GM19099 (cell line): ENCODE measurements around the gene SLC24A4.

ENCODE experiments used
- POLR2A ChIP-seq: IDR thresholded peaks from 3 replicates; pipeline ENCODE4 v1.6.1; 2011; ENCODE audit warnings: low read depth; ENCODE audit not compliant: insufficient read length; ENCODE audit errors: extremely low read depth

The SLC24A4 gene

DNA sequence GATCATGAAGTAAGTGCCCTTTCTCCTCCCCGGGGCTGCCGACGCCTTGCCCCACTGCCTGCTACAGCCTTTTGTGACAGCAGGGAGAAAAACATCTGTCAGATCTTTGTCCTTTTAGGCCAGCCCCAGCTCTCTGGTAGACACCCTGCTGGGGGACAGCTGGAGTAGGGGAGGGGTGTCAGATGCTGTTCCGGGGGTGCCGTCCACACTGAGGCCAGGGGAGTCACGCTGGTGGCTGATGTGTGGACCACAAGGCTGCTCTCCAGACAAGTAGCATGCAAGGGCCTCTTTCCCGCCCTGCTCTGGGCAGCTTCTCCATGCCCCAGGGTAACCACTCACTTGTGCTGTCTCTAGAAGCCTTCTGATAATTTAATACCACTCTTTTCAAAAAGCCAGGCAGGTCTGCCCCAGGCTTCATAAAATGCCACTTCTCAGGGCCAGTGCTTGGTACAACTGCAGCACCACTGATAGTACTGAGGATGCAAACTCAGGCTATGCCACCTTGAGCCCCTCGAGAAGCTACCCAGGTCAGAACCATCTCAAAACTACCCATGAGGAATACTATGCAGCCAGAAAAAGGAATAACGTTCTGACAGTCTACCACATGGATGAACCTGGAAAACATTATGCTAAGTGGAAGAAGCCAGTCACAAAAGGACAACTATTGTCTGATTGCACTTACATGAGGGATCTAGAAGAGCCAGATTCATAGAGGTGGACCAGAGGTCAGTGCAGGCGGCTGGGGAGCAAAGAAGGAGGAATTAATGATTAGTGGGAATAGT, 124.6 kb downstream of the SLC24A4 start:
- no peak for TF ChIP-seq POLR2A

DNA sequence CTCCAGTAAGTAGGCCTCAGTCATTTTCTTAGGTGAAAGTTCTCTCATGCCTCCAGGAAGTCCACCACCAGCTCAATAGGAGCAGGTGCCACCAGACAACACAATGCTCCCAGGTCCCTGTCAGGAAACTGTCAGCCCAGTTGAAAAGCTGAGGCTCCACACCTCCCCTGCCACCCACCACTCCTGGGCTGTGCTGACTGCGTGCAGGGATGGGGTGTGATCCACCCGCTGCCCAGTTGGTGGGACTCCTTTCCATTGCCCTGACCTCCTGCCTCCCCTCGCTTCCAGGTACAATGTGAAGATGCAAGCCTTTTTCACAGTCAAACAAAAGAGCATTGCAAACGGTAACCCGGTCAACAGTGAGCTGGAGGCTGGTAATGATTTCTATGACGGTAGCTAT, 125.8 kb downstream of the SLC24A4 start:
- TF ChIP-seq POLR2A = no peak

DNA sequence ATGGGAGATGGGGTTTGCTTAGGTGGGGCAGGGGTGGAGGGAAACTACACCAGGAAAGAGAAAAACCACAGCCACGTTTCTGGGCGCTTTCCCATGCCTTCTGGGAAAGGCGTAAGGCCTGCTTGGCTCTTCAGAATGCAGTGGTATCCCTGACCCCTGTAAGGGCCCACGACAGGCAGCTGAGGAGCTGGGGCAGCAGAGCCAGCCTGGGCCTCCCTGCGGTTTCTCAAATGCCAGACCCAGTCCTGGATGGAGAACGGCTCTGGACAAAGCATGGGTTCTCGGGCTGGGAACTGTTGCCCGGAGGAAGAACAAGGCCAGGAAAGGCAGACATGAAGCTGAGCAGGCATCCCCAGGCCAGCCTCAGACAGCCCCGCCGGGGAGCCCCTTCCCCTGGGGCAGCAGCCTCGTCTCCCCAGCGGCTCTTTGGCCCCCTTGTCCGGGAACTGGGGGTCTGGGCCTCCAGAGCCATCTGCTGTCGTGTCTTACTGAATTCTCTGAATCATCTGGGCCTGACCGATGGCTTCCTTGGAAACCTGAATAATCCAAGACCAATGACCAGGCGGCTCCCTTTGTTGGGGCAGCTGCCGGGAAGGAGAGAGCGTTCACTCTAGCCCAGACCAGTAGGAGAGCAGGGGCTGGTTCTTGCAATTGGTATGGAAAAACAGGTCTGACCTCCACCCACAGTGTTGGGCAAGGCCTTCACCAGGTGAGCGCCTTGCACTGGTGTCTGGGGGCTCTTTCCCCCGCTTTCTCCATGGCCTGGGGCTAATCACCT, 126.6 kb downstream of the SLC24A4 start:
- no peak for TF ChIP-seq POLR2A

DNA sequence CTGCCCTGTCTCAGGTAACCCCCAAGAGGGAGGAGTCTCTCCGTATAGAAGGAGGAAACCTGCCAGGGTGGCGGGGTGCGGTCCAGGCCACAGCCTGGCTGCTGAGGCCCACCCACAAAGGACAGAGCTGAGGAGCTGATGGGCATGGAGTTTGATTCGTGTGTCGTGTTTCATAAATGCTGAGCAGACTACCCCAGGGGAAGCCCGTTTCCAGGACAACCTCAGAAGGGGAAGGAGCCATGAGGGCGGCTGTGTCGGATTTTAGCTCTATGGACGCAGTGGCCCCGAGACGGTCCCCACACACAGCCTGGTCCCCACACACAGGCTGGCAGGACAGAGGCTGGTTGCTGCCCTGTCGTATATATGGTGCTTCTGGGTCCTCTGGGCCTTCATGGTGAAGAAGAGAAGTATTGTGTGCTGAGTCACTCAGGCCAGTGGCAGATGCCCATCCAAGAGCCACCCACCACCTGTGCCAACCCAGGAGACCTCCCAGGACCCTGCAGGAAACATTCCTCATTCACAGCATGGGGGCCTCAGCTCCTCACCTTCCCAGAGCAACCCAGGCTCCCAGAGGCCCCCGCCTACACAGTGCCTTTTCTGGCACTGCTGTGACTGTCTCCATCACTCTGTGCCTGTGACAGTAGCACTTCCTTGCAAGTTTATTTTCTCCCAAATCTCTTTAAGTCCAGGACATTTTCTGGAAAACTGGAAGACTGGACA, 127.5 kb downstream of the SLC24A4 start:
- no peak for TF ChIP-seq POLR2A

DNA sequence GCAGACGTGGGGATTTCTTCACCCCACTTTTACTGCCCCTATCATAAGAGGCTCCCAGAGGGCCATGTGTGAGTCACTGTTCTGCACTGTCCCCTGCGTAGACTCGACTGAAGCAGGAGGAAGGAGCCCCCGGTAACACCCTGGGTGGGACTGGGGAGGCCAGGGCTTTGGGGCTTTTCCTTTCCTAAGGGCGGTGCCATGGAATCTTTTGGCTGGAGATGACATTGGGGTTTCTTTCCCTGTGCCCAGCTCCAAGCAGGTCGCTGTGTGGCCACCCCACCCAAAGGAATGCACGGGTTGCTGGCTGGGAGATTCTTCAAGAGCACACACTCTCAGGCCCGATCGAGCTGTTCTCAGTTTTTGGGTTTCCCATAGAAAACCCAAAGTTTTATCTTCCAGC, 128.3 kb downstream of the SLC24A4 start:
- no peak for TF ChIP-seq POLR2A

DNA sequence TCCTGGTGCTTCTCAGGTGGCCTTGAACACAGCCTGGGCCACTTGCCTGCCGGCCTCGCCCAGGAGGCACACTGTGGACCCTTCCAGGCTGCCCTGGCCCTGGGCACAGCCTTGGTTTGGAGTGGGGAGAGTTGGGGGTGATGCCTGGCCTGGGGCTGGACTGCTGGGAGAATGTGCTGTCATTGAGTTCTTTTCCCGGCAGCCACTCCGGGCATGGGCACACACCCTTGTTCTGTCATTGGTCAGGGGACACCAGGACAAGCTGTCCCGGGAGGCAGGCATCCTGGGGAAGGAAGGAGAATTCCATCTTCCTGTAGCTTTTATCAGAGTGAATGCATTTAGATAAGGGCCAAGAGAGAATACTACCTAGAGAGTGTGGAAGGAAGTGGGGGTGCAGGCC, 128.8 kb downstream of the SLC24A4 start:
- no peak for TF ChIP-seq POLR2A

DNA sequence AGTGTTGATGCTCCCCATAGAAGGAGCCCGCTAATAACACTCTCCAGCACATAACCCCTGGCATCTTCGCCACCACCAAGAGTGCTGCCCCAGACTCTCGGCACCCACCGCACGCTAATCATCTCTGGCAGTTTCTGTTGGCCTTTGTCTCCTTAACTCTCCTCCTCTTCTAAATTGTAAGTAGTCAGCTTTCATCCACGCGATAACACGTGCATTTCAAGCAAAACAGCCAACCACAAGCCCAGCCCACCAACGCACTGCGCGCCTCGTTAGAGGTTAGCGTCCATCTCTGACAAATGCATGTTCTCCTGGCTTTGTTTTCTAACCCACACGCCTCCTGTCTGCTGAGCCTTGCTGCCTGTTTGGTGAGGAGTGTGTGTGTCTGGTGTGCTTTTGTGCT, 129.5 kb downstream of the SLC24A4 start:
- TF ChIP-seq POLR2A = no peak

DNA sequence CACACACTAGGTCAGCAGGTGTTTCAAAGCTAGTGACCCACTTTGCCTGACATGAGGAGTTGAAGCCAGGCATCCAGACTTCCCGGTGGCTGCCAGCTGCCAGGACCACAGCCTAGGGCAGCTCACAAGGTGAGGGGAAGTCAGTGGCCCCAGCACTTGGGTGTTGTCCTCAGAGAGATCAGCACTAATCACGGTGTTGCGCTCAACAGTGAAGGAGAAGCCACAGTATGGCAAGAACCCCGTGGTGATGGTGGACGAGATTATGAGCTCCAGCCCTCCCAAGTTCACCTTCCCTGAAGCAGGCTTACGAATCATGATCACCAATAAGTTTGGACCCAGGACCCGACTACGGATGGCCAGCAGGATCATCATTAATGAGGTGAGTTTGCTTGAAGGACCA, 130.7 kb downstream of the SLC24A4 start:
- TF ChIP-seq POLR2A = no peak

DNA sequence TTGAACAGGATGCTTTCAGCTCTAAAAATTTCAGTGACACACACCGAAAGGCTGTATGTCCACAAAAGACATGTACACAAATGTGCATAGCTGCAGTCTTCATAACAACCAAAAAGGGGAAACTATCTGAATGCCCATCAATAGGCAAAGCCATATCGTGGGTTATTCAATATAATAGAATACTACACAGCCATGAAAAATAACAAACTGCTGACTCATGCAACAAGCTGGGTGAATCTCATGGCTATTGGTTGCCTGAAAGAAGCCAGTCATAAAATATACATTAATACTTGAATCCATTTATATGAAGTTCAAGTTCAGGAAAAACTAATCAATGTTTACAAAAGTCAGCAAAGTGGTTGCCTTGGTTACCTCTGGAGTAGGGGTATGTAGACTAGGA, 132.3 kb downstream of the SLC24A4 start:
- TF ChIP-seq POLR2A = no peak

DNA sequence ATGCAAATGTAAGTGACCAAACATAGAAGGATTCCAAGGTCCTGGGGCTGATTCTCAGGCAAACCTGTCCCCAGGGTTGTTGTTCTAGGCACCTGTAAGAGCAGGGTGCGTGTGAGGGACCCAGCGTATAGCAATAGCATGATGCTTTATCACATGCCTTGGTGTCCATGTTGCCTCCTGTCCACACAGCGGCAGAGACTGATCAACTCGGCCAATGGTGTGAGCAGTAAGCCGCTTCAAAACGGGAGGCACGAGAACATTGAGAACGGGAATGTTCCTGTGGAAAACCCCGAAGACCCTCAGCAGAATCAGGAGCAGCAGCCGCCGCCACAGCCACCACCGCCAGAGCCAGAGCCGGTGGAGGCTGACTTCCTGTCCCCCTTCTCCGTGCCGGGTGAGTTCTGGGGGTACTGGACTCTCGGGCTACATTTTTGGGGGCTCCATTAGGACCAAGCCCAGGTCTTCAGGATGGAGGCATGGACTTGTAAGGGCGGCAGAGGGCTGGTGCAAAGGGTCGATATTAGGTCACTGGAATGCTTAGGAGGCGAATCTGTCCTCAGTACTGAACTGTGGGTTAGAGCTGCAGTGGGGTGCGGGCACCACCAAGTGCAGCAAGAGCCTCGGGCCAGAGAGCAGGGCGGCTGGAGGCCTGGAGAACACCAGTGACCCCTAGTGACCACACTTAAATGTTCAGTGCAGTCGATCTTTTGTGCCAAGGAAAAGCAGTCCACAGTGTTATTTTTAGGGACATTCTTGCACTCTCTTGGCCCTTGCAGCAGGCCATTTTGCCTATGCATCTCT, 133.4 kb downstream of the SLC24A4 start:
- TF ChIP-seq POLR2A = no peak

DNA sequence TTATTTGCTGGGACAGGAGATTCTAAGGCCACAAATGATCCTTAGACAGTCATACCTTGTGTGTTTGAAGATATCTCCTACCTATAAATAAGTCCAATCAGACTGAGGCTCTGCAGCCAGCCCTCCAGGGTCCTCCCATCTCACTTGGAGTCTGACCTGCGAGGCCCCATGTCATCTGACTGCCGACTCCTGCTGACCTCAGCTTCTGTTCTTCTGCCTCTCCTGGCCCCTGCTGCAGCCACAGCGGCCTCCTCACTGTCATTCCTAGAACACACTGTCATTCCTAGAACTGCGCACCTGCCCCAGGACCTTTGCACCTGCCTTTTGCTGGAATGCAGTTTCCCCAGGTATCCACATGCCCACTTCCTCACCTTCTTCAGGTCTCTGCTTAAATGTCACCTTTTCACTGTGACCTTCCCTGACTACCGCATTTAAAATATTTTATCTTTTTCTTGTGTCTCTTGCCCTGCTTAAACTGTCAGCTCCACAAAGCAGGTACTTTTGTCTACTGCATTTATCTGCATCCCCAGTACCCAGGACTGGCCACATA, 134.1 kb downstream of the SLC24A4 start:
- TF ChIP-seq POLR2A = no peak

DNA sequence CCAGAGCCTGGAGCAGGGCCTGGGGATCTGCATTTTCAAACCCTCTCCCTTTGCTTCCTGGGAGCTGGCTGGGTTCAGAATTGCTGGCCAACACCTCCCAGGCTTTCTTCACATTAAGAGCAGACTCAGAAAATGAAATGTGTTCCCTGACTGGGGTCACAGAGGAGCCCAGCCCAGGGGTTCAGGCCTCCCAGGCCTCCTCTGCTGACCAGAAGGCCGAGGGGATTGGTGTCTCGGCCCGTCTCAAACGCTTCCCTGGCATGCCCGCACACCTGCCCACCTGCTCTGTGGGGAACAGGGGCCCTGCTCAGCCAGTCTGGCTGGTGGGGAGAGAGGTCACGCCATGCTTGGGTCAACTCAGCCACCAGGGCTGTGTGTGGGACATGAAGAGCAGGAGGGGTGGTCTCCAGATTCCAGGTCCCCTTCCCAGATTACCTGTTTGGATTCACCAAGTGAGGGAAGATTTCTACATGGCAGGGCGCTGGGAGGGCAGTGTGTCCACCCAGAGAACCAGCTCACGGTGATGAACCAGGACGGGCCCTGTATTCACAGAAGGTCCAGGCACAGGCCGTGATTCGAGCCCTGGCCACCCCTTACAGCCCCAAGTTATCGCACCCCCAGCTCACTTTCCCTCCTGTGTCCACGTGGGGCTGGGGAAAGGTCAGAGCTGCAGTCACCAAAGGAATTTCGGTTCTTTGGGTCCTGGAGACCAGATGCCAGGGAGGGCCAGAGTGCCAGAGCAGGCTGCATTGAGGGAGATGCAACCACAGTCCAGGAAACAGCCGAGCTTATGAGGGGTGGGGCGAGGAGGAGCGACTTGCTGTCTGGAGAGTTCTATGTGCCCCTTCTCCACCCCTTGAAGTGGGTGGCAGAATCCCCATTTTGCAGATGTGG, 135.4 kb downstream of the SLC24A4 start:
- TF ChIP-seq POLR2A = no peak
